Ovary (tissue), 9 donors: ENCODE measurements around the gene SYCP2L. TPM values are rescaled to one million over a fixed set of nuclear protein-coding genes. Genes with fewer than 3 reads are reported as not detected.

ENCODE experiments used
- DNase-seq, 5 donors: peaks; one replicate each; pipeline ENCODE4 v3.0.0-alpha.2; 2019 to 2020
- H3K27ac ChIP-seq, 2 donors: fragments of 200-600 bp; one replicate each; pipeline versions ENCODE4 v1.5.1 to v1.8.0; 2019 to 2022
- H3K27me3 ChIP-seq: fragments of 200-600 bp; one replicate; pipeline ENCODE4 v1.8.0; 2022
- H3K36me3 ChIP-seq: fragments of 200-600 bp; sonication (generic); one replicate; pipeline ENCODE4 v1.5.1; 2019
- H3K4me1 ChIP-seq: one replicate; pipeline ENCODE4 v1.8.1; 2013; ENCODE audit warnings: mild to moderate bottlenecking, moderate library complexity; ENCODE audit not compliant: insufficient read depth
- H3K4me3 ChIP-seq: fragments of 200-600 bp; sonication (generic); one replicate; pipeline ENCODE4 v1.5.1; 2017
- H3K9me3 ChIP-seq, 2 donors: fragments of 200-600 bp in 1 of 2; sonication (generic) in 1 of 2; one replicate each; pipeline versions ENCODE4 v1.5.1 to v1.8.1; 2013 to 2019; ENCODE audit warnings: mild to moderate bottlenecking in 1 of 2, moderate library complexity in 1 of 2
- CTCF ChIP-seq, 3 donors: fragments of 450-650 bp in 2 of 3; fragments of 200-600 bp in 1 of 3; IDR thresholded peaks; one replicate each; pipeline versions ENCODE4 v1.5.1 to v1.8.0; 2016 to 2022; ENCODE audit warnings: antibody characterized with exemption in 3 of 3, mild to moderate bottlenecking in 1 of 3
- EP300 ChIP-seq: sonication (generic); formaldehyde crosslinking; IDR thresholded peaks from one replicate; pipeline ENCODE4 v1.6.1; 2017; ENCODE audit warnings: antibody characterized with exemption
- POLR2A ChIP-seq: fragments of 450-650 bp; IDR thresholded peaks from one replicate; pipeline ENCODE4 v1.6.1; 2017; ENCODE audit warnings: antibody characterized with exemption, mild to moderate bottlenecking, moderate library complexity
- WGBS, 3 donors: extraction: QIAGEN DNeasy Blood & Tissue Kit in 1 of 3; methylation state at CpG; one replicate each; pipeline versions ENCODE4 v1.1.5 to v1.1.7; 2013 to 2017; 5-methylcytosine and 5-hydroxymethylcytosine counted together
- intact Hi-C, 4 donors: fragments of 100-400 bp; cut with DNase I; formaldehyde crosslinking; loops; one replicate each; pipeline versions ENCODE4 v1.11.0 to v1.15.1; 2022 to 2023
- polyA plus RNA-seq, 2 donors: library from polyadenylated mRNA; stranded (reverse); fragments of 200-250 nt in 1 of 2; fragments of 350-450 nt in 1 of 2; fragmentation: Illumina TruSeq in 1 of 2; extraction: RNeasy Lipid Tissue Mini Kit (QIAGEN cat#74804) in 1 of 2; gene quantifications; one replicate each; pipeline ENCODE4 v1.2.3, GENCODE V29; 2013 to 2014
- total RNA-seq, 7 donors: library from RNA; depleted of rRNA in 2 of 7; stranded (reverse); fragments of >200 nt in 2 of 7; fragmentation: NEBNext Ultra II Directional in 3 of 7; extraction: Animal tissue kit (Norgen Biotek cat#: 25700) in 3 of 7; gene quantifications; one replicate each; pipeline versions ENCODE4 v1.1.0 to v1.2.4, GENCODE V29; 2016 to 2023
- donor health status: DM: no; HTN: no; CAD: no; lungs with moderate emphysema.
- donor health status: DM: no; HTN: no; CAD: no.
- donor health status: Bipolar disorder and iron deficiency.
- donor health status: DM: yes; HTN: yes; CAD: no.
- donor health status: DM: no; HTN: no; CAD: no.
- donor health status: DM: yes; HTN: yes; CAD: no.

SYCP2L gene
- total and polyA plus RNA-seq, 9 donors = 0.41 to 2.1 (median 1.2) TPM

GRCh38 chr6:10843554-10843953, 43.3 kb upstream of the SYCP2L start:
- H3K27ac ChIP-seq = no peak overlapping the region
- no peak overlapping the region for H3K4me3 ChIP-seq
- no peaks in the 10 kb centered on the region for H3K9me3 ChIP-seq
- TF ChIP-seq CTCF (IDR thresholded peaks at IDR 0.05) (no peak), EP300 (no peak), POLR2A (no peak)
- intact Hi-C loops = no loop called here
- no peaks in the 10 kb centered on the region for H3K27me3 ChIP-seq
- H3K36me3 ChIP-seq = no peaks in the 10 kb centered on the region
- no peaks in the 10 kb centered on the region for H3K4me1 ChIP-seq
- no peak for DNase-seq

- 59 to 65% (median 64%) methylated on average over 3 of the region's 3 CpGs for WGBS, 3 donors
Measured at GRCh38 chr6:10847684-10848083, 39.2 kb upstream of the SYCP2L start.

GRCh38 chr6:10849901-10850300, 37.0 kb upstream of the SYCP2L start:
- intact Hi-C loops = no loop called here

More at GRCh38 chr6:10847684-10848083, 39.2 kb upstream of the SYCP2L start:
- DNase-seq = no peak
- no peaks in the 10 kb centered on the region for H3K27me3 ChIP-seq
- H3K4me1 ChIP-seq = no peaks in the 10 kb centered on the region
- no peak overlapping the region for H3K4me3 ChIP-seq
- intact Hi-C loops = no loop called here
- no peaks in the 10 kb centered on the region for H3K36me3 ChIP-seq
- H3K27ac ChIP-seq = no peak overlapping the region
- TF ChIP-seq CTCF (IDR thresholded peaks at IDR 0.05) (no peak), POLR2A (no peak), EP300 (no peak)
- no peaks in the 10 kb centered on the region for H3K9me3 ChIP-seq

GRCh38 chr6:10850728-10851127, 36.1 kb upstream of the SYCP2L start:
- DNase-seq = no peak
- intact Hi-C loops = no loop called here

More at GRCh38 chr6:10849901-10850300, 37.0 kb upstream of the SYCP2L start:
- TF ChIP-seq POLR2A (no peak), CTCF (IDR thresholded peaks at IDR 0.05) (no peak), EP300 (no peak)
- Histone ChIP-seq H3K36me3 (no peaks in the 10 kb centered on the region), H3K9me3 (no peaks in the 10 kb centered on the region), H3K27me3 (no peaks in the 10 kb centered on the region), H3K4me1 (no peaks in the 10 kb centered on the region), H3K27ac (no peak overlapping the region), H3K4me3 (no peak overlapping the region)
- 52 to 83% (median 55%) methylated on average over 4 of the region's 4 CpGs for WGBS, 3 donors
- DNase-seq = no peak

More at GRCh38 chr6:10850728-10851127, 36.1 kb upstream of the SYCP2L start:
- Histone ChIP-seq H3K4me1 (no peaks in the 10 kb centered on the region), H3K36me3 (no peaks in the 10 kb centered on the region), H3K27me3 (no peaks in the 10 kb centered on the region), H3K27ac (no peak overlapping the region), H3K9me3 (no peaks in the 10 kb centered on the region), H3K4me3 (no peak overlapping the region)
- WGBS, 3 donors = 71 to 80% (median 79%) methylated on average over 7 of the region's 7 CpGs
- TF ChIP-seq CTCF (IDR thresholded peaks at IDR 0.05) (no peak), EP300 (no peak), POLR2A (no peak)
